Measurements from ENCODE around the gene CYP2W1. TPM values are rescaled to one million over a fixed set of nuclear protein-coding genes. Genes with fewer than 3 reads are reported as not detected.

Gene CYP2W1
- total and polyA plus RNA-seq, 10 of the 15 experiments (the other 5 are each of a cell fraction or from before 2014, with no cell fraction given) = not detected

- H3K27ac ChIP-seq (ENCODE audit: control insufficient read depth, insufficient read depth) = no peak overlapping the region
- no peaks in the 10 kb centered on the region for H4K20me1 ChIP-seq (ENCODE audit: control insufficient read depth, insufficient read depth)
- intact Hi-C loops (cut with micrococcal nuclease; ENCODE audit: unreplicated experiment) = no loop called here
- H3K27me3 ChIP-seq (replicated peaks in 1 of 2; ENCODE audit: control insufficient read depth in 2 of 2, insufficient read depth in 2 of 2, low read length in 1 of 2) = no peaks in the 10 kb centered on the region
- H3K9me3 ChIP-seq (replicated peaks; ENCODE audit: control insufficient read depth, insufficient read depth, low read length) = peaks cover 11% of the 10 kb centered on the region
- H2AFZ ChIP-seq (ENCODE audit: control insufficient read depth, low read depth, low read length) = no peak overlapping the region
- H3K36me3 ChIP-seq (ENCODE audit: control insufficient read depth in 2 of 2, insufficient read depth in 2 of 2, low read length in 1 of 2) = no peaks in the 10 kb centered on the region; a peak in 1 of 4 replicates
- FAIRE-seq (no peak), DNase-seq (ENCODE audit: low read depth, low spot score) (no peak), ATAC-seq (no peak)
- H3K9ac ChIP-seq (ENCODE audit: control insufficient read depth, insufficient read depth, low read length) = no peak overlapping the region
- ChIA-PET CTCF (no interaction called here), SMC1A (ENCODE audit: uncharacterized antibody, unreplicated experiment) (no interaction called here), RAD21 (ENCODE audit: unreplicated experiment) (no interaction called here), POLR2A (no interaction called here)
- H3K4me2 ChIP-seq (ENCODE audit: control insufficient read depth, insufficient read depth) = no peak overlapping the region
- peaks cover 12% of the 10 kb centered on the region for H3K4me1 ChIP-seq (ENCODE audit: control insufficient read depth, insufficient read depth, low read length)
- no peak overlapping the region for H3K4me3 ChIP-seq
- 86% methylated on average over 10 of the region's 13 CpGs for WGBS (ENCODE audit: insufficient coverage, insufficient replicate concordance, low lambda C conversion rate, missing lambda C conversion rate)
- TF ChIP-seq CBFB (IDR thresholded peaks at IDR 0.05; ENCODE audit: low read depth) = no peak
- TF ChIP-seq, protein P1, sequence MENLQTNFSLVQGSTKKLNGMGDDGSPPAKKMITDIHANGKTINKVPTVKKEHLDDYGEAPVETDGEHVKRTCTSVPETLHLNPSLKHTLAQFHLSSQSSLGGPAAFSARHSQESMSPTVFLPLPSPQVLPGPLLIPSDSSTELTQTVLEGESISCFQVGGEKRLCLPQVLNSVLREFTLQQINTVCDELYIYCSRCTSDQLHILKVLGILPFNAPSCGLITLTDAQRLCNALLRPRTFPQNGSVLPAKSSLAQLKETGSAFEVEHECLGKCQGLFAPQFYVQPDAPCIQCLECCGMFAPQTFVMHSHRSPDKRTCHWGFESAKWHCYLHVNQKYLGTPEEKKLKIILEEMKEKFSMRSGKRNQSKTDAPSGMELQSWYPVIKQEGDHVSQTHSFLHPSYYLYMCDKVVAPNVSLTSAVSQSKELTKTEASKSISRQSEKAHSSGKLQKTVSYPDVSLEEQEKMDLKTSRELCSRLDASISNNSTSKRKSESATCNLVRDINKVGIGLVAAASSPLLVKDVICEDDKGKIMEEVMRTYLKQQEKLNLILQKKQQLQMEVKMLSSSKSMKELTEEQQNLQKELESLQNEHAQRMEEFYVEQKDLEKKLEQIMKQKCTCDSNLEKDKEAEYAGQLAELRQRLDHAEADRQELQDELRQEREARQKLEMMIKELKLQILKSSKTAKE (IDR thresholded peaks at IDR 0.05; ENCODE audit: low read depth, poor library complexity, severe bottlenecking) = no peak
- no peak for TF ChIP-seq EZH2 (IDR thresholded peaks at IDR 0.05; ENCODE audit: borderline replicate concordance, control insufficient read depth, low read depth, low read length)
- TF ChIP-seq NFIC (IDR thresholded peaks at IDR 0.05; ENCODE audit: low read depth, low read length) = no peak
- TF ChIP-seq PBX3 (IDR thresholded peaks at IDR 0.05; ENCODE audit: insufficient replicate concordance, low read depth, low read length) = no peak
- no peak for TF ChIP-seq ZNF24 (IDR thresholded peaks at IDR 0.05)
- TF ChIP-seq, protein P2, sequence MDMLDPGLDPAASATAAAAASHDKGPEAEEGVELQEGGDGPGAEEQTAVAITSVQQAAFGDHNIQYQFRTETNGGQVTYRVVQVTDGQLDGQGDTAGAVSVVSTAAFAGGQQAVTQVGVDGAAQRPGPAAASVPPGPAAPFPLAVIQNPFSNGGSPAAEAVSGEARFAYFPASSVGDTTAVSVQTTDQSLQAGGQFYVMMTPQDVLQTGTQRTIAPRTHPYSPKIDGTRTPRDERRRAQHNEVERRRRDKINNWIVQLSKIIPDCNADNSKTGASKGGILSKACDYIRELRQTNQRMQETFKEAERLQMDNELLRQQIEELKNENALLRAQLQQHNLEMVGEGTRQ (IDR thresholded peaks at IDR 0.05; ENCODE audit: borderline replicate concordance, low read depth, low read length) = no peak
- TF ChIP-seq BRCA1 (IDR thresholded peaks at IDR 0.05; ENCODE audit: low read depth, low read length) = no peak
- no peak for TF ChIP-seq MXI1 (IDR thresholded peaks at IDR 0.05; ENCODE audit: low read depth, low read length)
- no peak for TF ChIP-seq YBX1 (IDR thresholded peaks at IDR 0.05)
- TF ChIP-seq POU2F2 (IDR thresholded peaks at IDR 0.05; ENCODE audit: borderline replicate concordance, low read depth, low read length) = no peak
- TF ChIP-seq RAD51 (IDR thresholded peaks at IDR 0.05) = no peak
- TF ChIP-seq CHD1 (IDR thresholded peaks at IDR 0.05; ENCODE audit: low read depth, low read length) = no peak
- TF ChIP-seq NRF1 (conservative IDR thresholded peaks at IDR 0.05; ENCODE audit: low read depth, low read length) = no peak
- TF ChIP-seq MYC (IDR thresholded peaks at IDR 0.05; ENCODE audit: insufficient read depth, insufficient read length, insufficient replicate concordance, low read length, severe bottlenecking) = no peak
- no peak for TF ChIP-seq KDM1A (IDR thresholded peaks at IDR 0.05; ENCODE audit: borderline replicate concordance)
- no peak for TF ChIP-seq REST (IDR thresholded peaks at IDR 0.05; ENCODE audit: low read depth, low read length)
- no peak for TF ChIP-seq TARDBP (IDR thresholded peaks at IDR 0.05; ENCODE audit: borderline replicate concordance)
- TF ChIP-seq SMAD1 (IDR thresholded peaks at IDR 0.05; ENCODE audit: low read depth, partially characterized antibody) = no peak
- H3K79me2 ChIP-seq (ENCODE audit: control insufficient read depth, insufficient read depth, low read length) = peaks cover 19% of the 10 kb centered on the region
- in situ Hi-C loops (cut with MboI) = no loop called here
- no TSS peak for BruUV-seq (replicated peaks)
Observed at GRCh38 chr7:945147-945555, 37.8 kb upstream of the CYP2W1 start.
